T-helper 1 cell treated with Interleukin-12 subunit alpha and Interleukin-12 subunit beta and Interleukin-4 antibody, amounts not matched to agents 30 ng/mL and 1 ng/mL, for 36 hours (primary cell): Measurements from ENCODE around the gene ARID3A. TPM values are rescaled to one million over a fixed set of nuclear protein-coding genes. Genes with fewer than 3 reads are reported as not detected.

ENCODE experiments used
- intact Hi-C: fragments of 100-400 bp; cut with micrococcal nuclease; formaldehyde crosslinking; loops from one replicate; pipeline ENCODE4 v1.15.1; 2024
- total RNA-seq: library from RNA; stranded (reverse); gene quantifications from 2 replicates; pipeline ENCODE4 v1.2.3, GENCODE V29; 2022

The ARID3A gene
- total RNA-seq, 1 donor from 2014 or later = 28.9 TPM

DNA sequence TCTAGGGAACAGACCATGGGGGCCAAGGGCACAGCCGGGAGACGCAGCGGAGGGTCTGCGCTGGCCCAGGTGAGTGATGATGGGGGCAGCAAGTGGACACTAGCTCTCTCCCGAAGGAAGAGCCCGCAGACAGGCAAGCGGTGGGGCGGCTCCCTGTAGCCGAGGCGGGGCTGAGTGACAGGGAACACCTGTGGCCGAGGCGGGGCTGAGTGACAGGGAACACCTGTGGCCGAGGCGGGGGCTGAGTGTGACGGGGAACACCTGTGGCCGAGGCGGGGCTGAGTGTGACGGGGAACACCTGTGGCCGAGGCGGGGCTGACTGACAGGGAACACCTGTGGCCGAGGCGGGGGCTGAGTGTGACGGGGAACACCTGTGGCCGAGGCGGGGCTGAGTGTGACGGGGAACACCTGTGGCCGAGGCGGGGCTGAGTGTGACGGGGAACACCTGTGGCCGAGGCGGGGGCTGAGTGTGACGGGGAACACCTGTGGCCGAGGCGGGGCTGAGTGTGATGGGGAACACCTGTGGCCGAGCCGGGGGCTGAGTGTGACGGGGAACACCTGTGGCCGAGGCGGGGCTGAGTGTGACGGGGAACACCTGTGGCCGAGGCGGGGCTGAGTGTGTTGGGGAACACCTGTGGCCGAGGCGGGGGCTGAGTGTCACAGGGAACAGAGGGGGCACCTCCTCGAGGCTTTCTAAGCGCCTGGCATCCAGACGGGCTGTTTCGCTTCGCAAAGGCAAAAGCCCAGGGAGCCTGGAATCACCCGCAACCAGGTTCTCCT, 34.2 kb upstream of the ARID3A start:
- intact Hi-C loops = loop anchor here (10.0 kb wide), 1 partner anchor 1563 kb away; the partner anchor contains the start of gene LMNB2

DNA sequence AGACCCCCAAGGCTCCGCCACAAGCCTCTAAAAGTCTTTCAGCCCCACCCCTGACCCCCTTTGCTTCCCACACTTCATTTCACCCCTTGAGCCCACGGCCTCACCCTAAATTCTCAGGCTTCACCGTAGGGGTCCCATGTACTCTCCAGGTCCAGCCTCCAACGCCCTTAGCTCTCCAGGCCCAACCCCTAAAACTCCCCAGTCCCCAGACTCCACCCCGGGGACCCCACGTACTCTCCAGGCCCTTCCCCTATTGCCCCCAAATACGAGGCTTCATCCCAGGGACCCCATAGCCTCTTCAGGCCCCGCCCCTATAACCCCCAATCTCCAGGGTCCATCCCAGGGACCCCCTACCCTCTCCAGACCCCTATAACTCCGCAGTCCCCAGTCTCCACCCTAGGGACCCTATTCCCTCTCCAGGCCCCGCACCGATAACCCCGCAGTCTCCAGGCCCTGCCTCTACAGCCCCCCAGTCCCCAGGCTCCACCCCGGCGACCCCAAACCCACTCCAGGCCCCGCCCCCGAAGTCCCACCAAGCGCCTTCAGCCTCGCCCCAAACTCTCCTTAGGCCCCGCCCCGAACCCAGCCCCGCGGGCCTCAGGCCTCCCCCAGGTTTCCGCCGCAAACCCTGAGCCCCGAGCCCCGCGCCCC, 33.5 kb upstream of the ARID3A start:
- intact Hi-C loops = loop anchor here (10.0 kb wide), 1 partner anchor 1562 kb away; the partner anchor contains the start of gene LMNB2

DNA sequence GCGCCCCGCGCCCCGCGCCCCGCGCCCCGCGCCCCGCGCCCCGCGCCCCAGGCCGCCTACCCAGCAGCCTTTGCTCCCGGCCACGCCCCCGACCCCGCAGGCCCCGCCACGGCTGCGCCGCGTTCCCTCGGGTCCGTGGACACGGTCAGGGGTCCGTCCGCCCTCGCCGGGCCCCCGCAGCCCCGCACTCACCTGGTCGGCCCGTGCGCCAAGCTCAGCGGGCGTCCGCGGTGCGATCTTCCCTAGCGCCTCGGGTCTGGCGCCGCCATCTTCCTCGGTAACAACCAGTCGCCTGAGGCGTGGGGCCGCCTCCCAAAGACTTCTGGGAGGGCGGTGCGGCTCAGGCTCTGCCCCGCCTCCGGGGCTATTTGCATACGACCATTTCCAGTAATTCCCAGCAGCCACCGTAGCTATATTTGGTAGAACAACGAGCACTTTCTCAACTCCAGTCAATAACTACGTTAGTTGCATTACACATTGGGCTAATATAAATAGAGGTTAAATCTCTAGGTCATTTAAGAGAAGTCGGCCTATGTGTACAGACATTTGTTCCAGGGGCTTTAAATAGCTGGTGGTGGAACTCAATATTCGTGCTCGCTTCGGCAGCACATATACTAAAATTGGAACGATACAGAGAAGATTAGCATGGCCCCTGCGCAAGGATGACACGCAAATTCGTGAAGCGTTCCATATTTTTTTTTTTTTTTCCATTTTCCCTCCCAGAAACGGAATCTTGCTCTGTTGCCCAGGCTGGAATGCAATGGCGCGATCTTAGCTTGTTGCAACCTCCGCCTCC, 32.7 kb upstream of the ARID3A start, which contains the start of the genes MED16 and RNU6-9:
Gene MED16, minus strand, starts transcription at position 294 of the 796 bp plus-strand sequence. CDS start 2,056 bp downstream, outside the sequence.
Gene RNU6-9, plus strand, starts transcription at position 591 of the 796 bp plus-strand sequence.
- intact Hi-C loops = loop anchor here (1.0 to 10.0 kb wide), 6 partner anchors 16 to 1562 kb away; partner anchors contain the start of genes LMNB2 and R3HDM4

DNA sequence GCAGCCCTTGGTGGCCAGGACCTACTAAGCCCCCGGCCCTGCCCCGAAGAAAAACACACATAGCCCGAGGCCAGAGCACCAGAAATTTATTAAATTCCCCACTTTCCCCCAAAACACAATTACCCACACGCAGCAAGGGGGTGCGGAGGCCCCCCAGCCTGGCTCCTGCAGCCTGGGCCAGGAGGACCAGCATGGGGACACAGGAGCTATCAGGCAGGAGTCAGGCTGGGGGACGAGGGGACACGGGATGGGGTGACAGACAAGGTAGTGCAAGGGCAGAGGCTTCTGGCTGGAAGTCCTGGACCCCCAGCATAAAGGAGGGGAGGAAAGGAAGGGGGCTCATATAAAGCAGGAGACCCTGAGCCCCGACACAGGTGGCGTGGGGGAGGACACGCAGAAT, 29.4 kb upstream of the ARID3A start:
- intact Hi-C loops = loop anchor here (10.0 kb wide), 1 partner anchor 1558 kb away; the partner anchor contains the start of gene LMNB2

DNA sequence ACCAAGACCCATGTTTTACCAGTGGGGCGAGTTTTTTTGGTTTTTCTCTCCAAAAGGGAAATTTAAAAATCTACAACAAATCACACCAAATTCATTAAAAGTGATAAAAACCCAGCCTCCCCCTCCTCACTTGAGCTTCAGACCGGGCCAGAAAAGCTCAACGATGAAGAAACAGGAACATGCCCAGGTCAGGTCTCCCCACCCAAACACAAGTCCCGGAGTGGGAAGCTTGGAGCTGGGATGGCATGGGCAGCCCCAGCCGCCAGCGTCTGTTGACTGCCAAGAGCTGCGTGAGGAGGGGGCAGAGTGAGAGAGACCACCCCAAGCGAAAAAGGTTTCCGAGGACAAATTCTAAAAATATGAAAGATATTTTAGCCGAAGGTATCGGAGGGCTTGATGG, 28.8 kb upstream of the ARID3A start:
- intact Hi-C loops = loop anchor here (10.0 kb wide), 1 partner anchor 1558 kb away; the partner anchor contains the start of gene LMNB2

DNA sequence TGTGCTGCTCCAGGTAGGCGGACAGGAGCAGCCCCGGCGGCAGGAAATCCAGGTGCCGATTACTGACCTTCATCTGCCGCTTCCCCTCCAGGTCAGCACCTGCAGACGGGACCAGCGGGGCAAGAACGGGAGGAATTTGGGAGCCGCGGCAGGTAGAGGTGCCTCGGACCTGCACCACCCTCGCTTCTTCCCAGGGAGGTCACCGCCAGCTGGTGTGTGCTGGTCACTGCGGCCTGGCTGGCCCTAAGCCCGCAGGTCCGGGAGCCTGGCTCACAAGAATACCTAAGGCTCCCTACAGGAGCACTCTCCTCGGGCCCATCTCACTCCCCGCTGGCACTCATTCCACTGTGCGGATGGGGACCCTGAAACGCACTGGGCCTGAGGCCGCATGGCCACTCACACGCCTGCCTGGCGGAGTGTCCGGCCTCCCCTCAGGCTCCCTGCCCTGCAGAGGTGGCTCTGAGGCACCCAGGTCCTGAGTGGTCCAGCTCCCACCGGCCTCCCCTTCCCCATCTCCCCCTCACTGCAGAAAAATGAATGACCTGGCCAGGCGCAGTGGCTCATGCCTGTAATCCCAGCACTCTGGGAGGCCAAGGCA, 28.3 kb upstream of the ARID3A start:
- intact Hi-C loops = loop anchor here (10.0 kb wide), 1 partner anchor 1557 kb away; the partner anchor contains the start of gene LMNB2

DNA sequence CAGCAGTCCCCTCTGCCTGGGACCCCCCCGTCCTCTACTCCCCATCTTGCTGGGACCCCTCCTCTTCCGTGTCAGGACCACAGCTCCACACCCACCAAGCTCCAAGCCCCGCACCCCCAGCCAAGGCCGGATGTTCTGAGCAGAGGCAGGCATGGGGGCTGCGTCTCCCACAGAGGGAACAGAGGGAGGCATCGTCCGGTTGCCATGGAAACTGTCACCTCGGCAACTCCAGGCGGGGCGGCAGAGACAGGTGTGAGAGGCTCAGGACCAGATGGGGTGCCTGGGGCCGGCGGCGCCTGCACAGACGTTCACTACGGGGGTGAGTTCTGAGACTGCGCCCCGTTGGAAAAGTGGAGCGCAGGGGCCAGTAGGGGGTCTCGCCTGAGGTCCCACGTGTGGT, 27.2 kb upstream of the ARID3A start:
- intact Hi-C loops = loop anchor here (10.0 kb wide), 1 partner anchor 1556 kb away; the partner anchor contains the start of gene LMNB2

DNA sequence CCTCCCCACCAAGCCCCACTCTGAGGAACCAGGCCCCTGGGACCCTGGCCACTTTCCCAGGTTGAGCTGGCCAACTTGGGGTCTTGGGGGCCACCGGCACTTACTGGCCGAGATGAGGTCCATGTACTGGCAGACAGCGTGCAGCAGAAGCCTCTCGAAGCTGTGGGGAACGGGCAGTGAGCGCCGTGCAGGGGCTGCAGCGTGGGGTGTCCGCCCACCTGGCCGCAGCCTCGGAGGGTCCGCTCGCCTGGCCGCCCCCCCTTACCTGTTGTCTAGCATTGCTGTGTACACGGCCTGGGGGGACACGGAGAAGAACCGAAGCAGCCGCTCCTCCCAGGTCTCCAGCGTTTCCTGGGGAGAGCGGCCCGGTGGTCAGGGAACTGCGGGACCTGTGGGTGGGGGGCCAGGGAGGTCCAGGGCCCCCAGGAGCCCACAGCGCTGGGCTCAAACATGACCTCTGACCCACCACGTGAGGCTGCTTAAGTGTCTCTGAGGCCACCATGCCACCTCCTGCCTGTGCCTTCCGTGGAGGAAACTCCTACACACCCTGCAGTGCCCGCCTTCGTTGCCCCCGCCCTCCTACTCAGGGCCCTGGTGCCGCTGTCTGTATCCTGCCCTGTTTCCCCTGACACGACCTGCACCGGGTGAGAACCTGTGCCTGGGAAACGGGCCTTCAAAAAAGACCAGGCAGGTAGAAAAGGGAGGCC, 26.3 kb upstream of the ARID3A start:
- intact Hi-C loops = loop anchor here (1.0 to 10.0 kb wide), 2 partner anchors 10 to 1555 kb away; partner anchors contain the start of gene LMNB2

DNA sequence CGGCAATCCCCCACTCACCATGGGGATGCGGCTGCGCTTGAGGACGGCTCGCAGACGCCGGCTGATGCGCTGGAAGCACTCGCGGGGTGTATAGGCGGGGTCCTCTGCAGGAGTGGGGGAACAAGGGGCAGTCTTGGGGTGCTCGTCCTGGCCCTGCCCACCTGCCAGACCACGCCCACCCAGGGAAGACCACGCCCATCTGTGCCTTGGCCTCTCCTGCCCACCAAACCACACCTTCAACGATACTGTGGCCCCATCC, 25.9 kb upstream of the ARID3A start:
- intact Hi-C loops = loop anchor here (1.0 kb wide), 1 partner anchor 9 kb away; no protein-coding TSS in a partner anchor

DNA sequence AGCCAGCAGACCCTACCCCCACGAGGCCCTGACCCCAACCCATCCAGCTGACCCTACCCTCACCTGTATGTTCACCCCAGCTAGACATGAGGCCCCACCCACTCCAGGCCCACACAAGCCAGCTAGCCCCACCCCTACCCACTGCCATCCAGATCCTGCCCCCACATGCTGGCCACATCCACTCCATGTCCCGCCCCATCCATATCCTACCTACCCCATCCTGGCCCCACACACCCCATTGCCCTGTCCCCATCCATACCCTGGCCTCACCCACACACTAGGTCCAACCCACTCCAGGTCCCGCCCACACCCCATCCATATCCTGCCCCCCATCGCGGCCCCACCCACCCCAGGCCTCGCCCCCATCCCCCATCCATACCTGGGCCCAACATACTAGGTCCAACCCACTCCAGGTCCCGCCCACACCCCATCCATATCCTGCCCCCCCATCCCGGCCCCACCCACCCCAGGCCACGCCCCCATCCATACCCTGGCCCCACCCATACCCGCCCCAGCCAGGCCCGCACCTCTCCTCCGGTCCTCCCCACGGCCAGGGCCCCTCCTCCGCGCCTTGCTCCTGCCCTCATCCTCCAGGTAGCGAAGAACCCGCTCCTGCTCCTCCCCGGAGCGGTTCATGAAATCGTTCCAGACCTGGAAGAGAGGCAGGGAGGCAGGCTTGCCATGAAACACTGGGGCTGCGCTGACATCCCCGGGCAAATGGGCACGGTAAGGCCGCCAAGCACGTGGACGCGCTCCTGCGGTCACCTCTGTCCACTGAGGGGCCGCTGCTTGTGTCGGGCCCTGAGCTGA, 25.3 kb upstream of the ARID3A start:
- intact Hi-C loops = loop anchor here (1.0 kb wide), 1 partner anchor 9 kb away; no protein-coding TSS in a partner anchor

DNA sequence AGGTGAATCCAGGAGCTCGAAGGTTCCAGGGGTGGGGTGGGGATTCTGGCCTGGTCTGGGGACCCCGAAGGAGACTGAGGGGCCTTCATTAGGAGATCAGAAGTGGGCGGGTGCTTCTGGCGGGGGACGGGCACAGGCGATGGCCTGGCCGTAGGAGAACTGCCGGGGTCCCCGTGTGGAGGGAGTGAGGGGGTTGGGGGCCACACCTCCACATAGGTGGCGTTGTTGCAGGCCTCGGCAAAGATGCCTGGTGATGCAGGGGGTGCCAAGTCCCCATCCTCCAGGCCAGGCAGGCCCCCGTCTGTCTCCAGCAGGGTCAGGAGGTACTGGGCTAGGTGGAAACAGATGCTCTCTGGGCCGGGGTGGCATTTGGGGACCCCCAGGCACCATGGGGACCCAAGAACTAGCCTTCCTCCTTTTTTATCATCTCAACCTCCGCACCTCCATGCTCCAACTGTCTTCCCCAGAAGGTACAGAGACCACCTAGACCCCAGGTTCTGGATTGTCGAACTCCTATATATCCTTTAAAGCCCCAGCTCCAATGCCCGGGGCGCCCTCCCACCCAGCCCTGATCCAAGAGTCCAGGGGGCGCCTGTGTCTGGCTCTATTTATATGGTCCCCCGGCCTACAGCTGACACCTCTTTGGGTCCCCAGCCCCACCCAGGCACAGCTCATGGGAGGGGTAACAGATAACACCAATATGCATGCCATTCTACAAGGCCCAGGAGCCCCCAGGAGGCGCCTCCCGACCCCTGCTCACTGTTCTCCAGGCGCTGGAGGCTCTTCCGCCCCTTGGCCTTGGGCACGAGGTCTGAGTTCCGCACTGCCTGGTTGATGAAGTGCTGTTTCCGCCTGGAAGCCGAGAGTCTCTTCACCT, 24.4 kb upstream of the ARID3A start:
- intact Hi-C loops = no loop called here

DNA sequence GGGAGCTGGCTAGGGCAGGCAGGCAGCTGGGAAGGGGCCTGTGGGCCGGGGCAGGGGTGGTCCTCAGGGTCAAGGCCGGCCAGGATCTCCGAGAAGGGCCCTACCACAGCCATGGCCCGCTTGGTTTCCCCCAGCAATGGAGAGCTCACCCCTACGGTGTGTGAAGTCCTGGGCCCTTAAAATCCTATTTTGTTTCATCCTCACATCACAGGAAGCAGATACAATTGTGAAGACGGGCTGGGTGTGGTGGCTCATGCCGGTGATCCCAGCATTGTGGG, 23.8 kb upstream of the ARID3A start:
- intact Hi-C loops = no loop called here

DNA sequence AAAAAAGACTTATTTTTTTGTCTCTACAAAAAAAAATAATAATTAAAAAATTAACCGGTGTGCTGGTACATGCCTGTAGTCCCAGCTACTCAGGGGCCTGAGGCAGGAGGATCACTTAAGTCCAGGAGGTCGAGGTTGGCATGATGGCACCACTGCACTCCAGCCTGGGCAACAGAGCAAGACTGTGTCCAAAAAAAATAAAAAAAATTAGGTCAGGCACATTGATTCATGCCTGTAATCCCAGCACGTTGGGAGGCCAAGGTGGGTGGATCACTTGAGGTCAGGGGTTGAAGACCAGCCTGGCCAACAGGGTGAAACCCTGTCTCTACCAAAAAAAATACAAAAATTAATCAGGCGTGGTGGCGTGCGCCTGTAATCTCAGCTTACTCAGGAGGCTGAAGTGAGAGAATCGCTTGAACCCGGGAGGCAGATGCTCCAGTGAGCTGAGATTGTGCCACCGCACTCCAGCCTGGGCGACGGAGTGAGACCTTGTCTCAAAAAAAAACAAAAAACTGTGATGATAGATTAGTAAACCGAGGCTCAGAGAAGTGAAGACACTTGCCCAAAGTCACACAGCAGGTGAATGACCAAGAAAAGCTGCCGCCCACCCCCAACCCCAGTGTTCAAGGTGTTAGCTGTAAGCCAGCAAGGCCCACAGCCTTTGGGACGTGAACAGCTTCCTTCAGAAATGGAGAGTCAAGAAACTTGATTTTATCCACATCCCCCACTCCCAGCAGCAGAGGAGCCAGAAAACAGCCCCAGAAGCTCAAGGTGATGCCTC, 23.2 kb upstream of the ARID3A start:
- intact Hi-C loops = no loop called here

DNA sequence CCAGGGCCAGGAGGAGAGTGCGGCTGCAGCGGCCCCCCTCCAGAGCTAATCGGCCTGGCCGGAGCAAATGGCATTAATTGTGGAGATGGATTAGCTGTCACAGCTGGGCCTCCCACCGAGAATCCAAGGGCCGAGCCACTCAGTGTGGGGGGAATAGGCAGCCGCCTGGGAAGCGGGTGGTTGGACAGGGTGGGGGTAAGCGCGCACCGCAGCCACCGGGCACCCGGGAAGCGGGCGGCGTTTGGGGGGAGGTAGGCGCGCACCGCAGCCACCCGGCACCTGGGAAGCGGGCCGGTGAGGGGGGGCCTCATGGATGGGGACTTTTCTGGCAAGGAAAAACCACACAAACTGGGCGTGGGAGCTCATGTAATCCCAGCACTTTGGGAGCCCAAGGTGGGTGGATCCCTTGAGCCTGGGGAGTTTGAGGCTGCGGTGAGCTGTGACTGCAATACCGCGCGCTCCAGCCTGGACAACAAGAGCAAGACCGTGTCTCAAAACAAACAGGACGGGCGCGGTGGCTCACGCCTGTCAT, 22.5 kb upstream of the ARID3A start:
- intact Hi-C loops = no loop called here

DNA sequence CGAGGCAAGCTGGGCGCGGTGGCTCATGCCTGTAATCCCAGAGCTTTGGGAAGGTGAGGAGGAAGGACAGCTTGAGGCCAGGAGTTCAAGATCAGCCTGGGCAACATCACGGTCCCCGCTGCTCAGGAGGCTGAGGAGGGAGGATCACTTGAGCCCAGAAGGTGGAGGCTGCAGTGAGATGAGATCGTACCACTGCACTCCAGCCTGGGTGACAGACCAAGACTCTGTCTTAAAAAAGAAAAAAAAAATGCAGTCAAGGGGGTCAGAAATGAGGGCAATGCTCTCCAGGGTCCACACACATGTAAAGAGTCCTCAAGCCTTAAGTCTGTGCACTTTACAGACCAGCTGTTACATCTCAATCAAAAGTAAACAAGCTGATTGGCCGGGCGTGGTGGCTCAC, 21.3 kb upstream of the ARID3A start:
- intact Hi-C loops = no loop called here

DNA sequence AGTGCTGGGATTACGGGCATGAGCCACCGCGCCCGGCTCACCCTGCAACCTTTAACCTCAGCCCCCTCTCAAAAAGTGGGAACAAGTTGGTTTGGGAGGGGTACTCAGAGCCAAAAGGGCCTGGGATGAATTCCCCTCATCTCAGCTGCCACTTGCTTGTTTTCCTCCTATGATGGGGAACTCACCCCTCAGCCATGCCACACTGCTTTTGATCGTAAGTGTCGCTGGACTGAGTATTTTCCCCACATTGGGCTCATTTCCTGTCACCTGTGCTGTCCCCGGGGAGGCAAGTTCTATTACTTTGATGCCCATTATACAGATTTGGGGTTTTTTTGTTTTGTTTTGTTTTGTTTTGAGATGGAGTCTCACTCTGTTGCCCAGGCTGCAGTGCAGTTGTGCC, 19.4 kb upstream of the ARID3A start:
- intact Hi-C loops = loop anchor here (5.0 kb wide), 1 partner anchor 109 kb away; the partner anchor contains the start of gene PTBP1

DNA sequence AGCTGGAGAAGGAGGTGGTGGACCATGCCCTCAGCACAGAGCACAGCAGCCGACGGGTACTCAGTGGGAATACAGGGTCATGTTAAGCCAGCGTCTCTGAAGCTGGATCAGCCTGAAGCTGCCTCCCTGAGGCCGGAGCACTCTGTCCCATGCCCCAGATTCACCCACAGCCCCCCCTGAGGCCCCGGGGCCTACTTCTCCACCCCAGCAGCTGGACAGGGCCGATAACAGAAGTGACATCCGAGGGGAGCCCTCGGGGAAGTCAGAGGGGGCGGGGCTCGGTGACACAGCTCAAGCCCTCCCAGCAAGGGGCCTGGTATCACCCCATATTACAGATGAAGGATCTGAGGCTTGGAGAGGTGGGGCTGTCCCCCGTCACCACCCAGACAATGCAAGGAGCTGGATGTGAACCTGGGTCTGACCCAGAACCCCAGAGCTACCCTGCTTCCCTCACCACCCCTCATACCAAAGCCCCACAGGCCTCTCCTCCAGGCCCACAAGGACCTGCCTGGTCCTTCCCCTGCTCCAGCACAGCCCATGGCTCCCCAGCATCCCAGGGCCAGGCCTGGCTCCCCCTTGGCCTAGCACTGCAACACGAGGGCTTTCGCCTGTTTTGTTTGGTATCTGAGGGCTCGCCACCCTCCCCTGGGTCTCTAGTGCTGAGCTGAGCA, 18.5 kb upstream of the ARID3A start:
- intact Hi-C loops = loop anchor here (5.0 kb wide), 1 partner anchor 110 kb away; the partner anchor contains the start of gene PTBP1
